ENCODE measurements around the gene IREB2.
"Not testable (repeated sequence)": the region's sequence is repeated elsewhere in the genome, so short reads cannot be mapped to it uniquely, and the experiment has no call there.

The IREB2 gene

GRCh38 chr15:78501857-78502256 is 63.8 kb downstream of the IREB2 start:
- TF ChIP-seq CTCF (IDR thresholded peaks at IDR 0.05; ENCODE audit: low read length, missing control alignments) = no peak
- no peak for DNase-seq (ENCODE audit: low read depth)
- no peak overlapping the region for H3K4me3 ChIP-seq (replicated peaks; ENCODE audit: low read depth, low read length)

GRCh38 chr15:78502641-78503040 is 64.6 kb downstream of the IREB2 start:
- no peak overlapping the region for H3K4me3 ChIP-seq (replicated peaks; ENCODE audit: low read depth, low read length)
- TF ChIP-seq CTCF (IDR thresholded peaks at IDR 0.05; ENCODE audit: low read length, missing control alignments) = no peak
- DNase-seq (ENCODE audit: low read depth) = no peak

GRCh38 chr15:78506971-78507830 is 69.2 kb downstream of the IREB2 start, which contains the start of gene HYKK:
Gene HYKK, plus strand, starts transcription at chr15:78507577. Its CDS starts 5,512 bp downstream, at chr15:78513089.
- H3K4me3 ChIP-seq (replicated peaks; ENCODE audit: low read depth, low read length) = peak within 1 kb of the TSS; percentile 86
- peak; percentile 97 for DNase-seq (ENCODE audit: low read depth)
- no peak for TF ChIP-seq CTCF (IDR thresholded peaks at IDR 0.05; ENCODE audit: low read length, missing control alignments)

GRCh38 chr15:78507831-78508160 is 69.8 kb downstream of the IREB2 start:
- H3K4me3 ChIP-seq (replicated peaks; ENCODE audit: low read depth, low read length) = peak overlapping the region; percentile 86
- no peak for DNase-seq (ENCODE audit: low read depth)
- TF ChIP-seq CTCF (IDR thresholded peaks at IDR 0.05; ENCODE audit: low read length, missing control alignments) = no peak

DNA sequence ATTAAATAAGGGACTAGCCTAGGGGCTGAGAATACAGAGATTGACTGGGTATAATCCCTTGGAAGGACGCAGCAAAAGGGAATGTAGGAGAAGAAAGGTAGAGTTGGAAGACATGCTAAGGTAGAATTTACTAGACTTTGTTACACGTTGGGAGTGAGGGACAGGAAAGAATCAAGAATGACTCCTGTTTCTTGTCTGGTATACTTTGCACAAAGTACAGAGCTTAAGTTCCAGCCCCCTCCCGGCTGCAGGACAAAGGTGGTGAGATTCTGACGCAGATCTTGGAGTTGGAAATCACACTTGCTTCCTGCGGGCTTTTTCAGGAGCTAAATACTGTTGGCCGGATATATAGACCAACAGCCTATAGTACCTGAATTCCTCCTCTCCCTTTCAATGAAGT is 70.3 kb downstream of the IREB2 start:
- H3K4me3 ChIP-seq (replicated peaks; ENCODE audit: low read depth, low read length) = peak overlapping the region; percentile 86
- DNase-seq (ENCODE audit: low read depth) = no peak
- TF ChIP-seq CTCF (IDR thresholded peaks at IDR 0.05; ENCODE audit: low read length, missing control alignments) = no peak

DNA sequence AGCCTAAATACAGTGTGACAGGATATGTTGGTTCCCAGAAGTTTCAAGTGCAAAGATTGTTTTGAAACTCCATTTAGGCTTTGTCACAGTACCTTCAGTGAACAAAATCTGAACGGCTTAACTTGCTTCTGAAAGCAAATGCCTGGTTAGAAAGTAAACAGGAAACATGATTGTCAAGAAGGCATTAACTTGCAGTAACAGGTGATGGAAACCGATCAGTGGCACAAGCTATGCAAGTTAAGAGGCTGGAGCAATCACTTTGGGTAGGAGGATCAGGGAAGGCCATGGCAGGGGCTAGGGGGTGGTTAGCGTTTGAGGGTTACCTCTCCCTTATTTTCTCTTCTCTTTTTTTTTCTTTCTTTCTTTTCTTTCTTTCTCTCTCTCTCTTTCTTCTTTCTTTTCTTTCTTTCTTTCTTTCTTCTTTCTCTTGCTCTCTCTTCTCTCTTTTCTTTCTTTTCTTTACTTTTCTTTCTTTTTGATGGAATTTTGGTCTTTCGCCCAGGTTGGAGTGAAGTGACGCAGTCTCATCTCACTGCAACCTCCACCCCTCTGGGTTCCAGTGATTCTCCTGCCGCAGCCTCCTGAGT is 71.8 kb downstream of the IREB2 start:
- H3K4me3 ChIP-seq (replicated peaks; ENCODE audit: low read depth, low read length) = no peak overlapping the region
- DNase-seq (ENCODE audit: low read depth) = no peak
- no peak for TF ChIP-seq CTCF (IDR thresholded peaks at IDR 0.05; ENCODE audit: low read length, missing control alignments)

DNA sequence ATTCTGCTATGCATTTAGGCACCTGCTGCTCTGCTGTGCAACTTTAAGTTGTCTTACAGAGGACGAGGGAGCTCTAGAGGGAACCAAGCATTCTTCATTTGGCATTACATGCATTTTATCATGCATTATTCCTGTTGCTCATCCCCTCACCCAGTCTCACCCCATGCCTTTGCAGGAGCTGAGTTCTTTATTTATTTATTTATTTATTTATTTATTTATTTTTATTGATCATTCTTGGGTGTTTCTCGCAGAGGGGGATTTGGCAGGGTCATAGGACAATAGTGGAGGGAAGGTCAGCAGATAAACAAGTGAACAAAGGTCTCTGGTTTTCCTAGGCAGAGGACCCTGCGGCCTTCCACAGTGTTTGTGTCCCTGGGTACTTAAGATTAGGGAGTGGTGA is 82.0 kb downstream of the IREB2 start:
- not testable (repeated sequence) for DNase-seq (ENCODE audit: low read depth); H3K4me3 ChIP-seq (replicated peaks; ENCODE audit: low read depth, low read length)

All from fibroblast of pulmonary artery (primary cell).